ENCODE data around the gene MCAT. TPM values are rescaled to one million over a fixed set of nuclear protein-coding genes. Genes with fewer than 3 reads are reported as not detected.
A peak's percentile ranks its signal among the peaks of the same experiment; 100 is the strongest.

MCAT gene
- polyA plus RNA-seq, 1 experiment: 19.4 TPM

GRCh38 chr22:43088627-43088983 lies 54.6 kb downstream of the MCAT start:
- no peak for DNase-seq (ENCODE audit: low read depth)
- CTCF ChIA-PET: no interaction called here
- TF ChIP-seq CTCF (IDR thresholded peaks at IDR 0.05; ENCODE audit: insufficient read depth, low read depth, low read length): no peak
- peak overlapping the region; percentile 71 for H3K4me3 ChIP-seq (ENCODE audit: low read depth, low read length)
- no peaks in the 10 kb centered on the region for H3K27me3 ChIP-seq (ENCODE audit: control insufficient read depth, insufficient read depth, low read length)
- POLR2A ChIA-PET: no interaction called here
- H3K36me3 ChIP-seq (ENCODE audit: control insufficient read depth, insufficient read depth, low read length): no peaks in the 10 kb centered on the region; the same call in 1 of the 2 replicates

DNA sequence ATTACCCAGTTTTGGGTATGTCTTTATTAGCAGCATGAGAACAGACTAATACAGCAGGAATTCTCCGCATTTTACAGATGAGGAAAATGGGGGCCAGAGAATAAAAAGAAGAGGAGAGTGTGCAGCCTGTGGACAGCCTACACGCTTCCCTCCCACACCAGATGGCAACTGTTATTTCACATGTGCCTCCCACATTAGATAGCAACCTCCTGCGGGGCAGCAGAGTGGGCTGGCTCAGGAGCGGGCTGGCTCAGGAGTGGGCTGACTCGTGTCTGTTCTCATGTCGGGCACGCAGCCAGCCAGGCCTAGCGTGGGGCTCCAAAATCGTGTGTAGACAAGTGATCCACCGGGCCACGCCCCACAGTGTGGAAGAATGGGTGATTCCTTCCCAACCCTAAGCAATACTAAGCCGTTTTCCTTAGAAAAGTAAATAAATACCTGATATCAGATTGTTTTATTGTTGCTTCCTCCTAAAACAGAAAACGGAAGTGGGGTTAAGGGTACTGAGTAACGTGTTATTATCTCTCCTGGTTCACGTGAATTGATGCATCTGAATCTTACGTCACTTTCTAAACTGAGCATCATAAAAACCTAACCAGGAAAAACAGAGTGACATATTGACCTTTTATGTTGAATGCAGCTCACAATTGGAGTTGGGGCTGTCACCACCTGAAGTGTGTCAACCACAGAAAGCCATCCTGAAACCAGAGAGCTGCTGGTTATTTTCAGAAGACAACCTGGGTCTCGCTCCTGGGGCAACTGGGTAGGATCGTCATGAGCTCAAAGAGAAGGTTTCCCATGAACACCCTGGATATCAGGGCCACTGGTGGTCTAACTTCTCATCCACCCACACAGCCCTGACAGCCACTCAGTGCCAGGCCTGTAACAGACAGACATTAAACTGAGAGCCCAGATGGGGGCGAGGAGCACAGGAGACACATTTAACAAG lies 57.3 kb downstream of the MCAT start:
- no peak for DNase-seq (ENCODE audit: low read depth)
- Histone ChIP-seq H3K27me3 (ENCODE audit: control insufficient read depth, insufficient read depth, low read length) (no peaks in the 10 kb centered on the region), H3K4me3 (ENCODE audit: low read depth, low read length) (no peak overlapping the region), H3K36me3 (ENCODE audit: control insufficient read depth, insufficient read depth, low read length) (no peaks in the 10 kb centered on the region; the same call in 1 of the 2 replicates)
- TF ChIP-seq CTCF (IDR thresholded peaks at IDR 0.05; ENCODE audit: insufficient read depth, low read depth, low read length): no peak
- ChIA-PET CTCF (interaction anchor here (0.8 to 1.4 kb wide), 4 partner anchors 14 to 305 kb away, joined by 3 to 4 read pairs (median 3); no protein-coding TSS in a partner anchor), POLR2A (no interaction called here)

Other genes with a start within 250 kb of the MCAT start
- gene PACSIN2, start 128.2 kb downstream of the MCAT start, polyA plus RNA-seq (2011; rRNA removed): 64.4 and 86.3 TPM in 2 replicates
- 19.2 and 22.1 TPM in 2 replicates for gene TTLL1, start 54.0 kb downstream of the MCAT start, polyA plus RNA-seq (2011; rRNA removed)
- 0.09 TPM in 2 replicates for gene BIK, start 32.6 kb downstream of the MCAT start, polyA plus RNA-seq (2011; rRNA removed)
- gene TSPO, start 8.2 kb upstream of the MCAT start, polyA plus RNA-seq (2011; rRNA removed): 250 and 313 TPM in 2 replicates
- 7.5 and 12.6 TPM in 2 replicates for gene TTLL12, start 43.7 kb upstream of the MCAT start, polyA plus RNA-seq (2011; rRNA removed)
- not detected in 2 replicates for gene SCUBE1, start 200.0 kb upstream of the MCAT start, polyA plus RNA-seq (2011; rRNA removed)